ENCODE results near the gene SH3D19. TPM values are rescaled to one million over a fixed set of nuclear protein-coding genes. Genes with fewer than 3 reads are reported as not detected.

Gene SH3D19
- total and polyA plus RNA-seq, 9 donors: 44.0 to 117 (median 91.4) TPM

DNA sequence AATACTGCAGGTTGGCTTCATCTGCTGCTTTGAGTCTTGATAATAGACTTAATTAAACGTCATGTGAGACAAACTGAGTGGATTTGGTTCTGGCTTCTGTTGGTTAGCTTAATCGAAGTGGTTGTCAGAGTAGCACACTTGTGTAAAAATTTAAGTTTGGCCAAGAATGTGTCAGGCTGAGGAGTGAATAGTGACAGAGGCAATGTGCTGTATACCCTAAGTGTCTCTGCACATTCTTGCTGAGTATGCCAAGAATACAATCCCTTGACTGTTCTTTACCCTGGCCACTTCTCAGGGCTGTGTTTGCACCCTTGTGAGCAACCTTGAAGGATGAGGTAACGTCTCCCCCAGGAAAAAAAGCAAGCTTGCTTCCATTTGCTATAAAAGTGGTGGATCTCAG is 211.1 kb downstream of the SH3D19 start:
- Histone ChIP-seq H3K4me3 (no peak overlapping the region), H3K9me3 (no peaks in the 10 kb centered on the region), H3K27me3 (no peaks in the 10 kb centered on the region), H3K4me1 (ENCODE audit: insufficient read depth) (no peaks in the 10 kb centered on the region), H3K27ac (no peak overlapping the region), H3K36me3 (no peaks in the 10 kb centered on the region)
- TF ChIP-seq POLR2A (IDR thresholded peaks at IDR 0.05) (no peak), EP300 (IDR thresholded peaks at IDR 0.05) (no peak)
- TF ChIP-seq, protein P1, sequence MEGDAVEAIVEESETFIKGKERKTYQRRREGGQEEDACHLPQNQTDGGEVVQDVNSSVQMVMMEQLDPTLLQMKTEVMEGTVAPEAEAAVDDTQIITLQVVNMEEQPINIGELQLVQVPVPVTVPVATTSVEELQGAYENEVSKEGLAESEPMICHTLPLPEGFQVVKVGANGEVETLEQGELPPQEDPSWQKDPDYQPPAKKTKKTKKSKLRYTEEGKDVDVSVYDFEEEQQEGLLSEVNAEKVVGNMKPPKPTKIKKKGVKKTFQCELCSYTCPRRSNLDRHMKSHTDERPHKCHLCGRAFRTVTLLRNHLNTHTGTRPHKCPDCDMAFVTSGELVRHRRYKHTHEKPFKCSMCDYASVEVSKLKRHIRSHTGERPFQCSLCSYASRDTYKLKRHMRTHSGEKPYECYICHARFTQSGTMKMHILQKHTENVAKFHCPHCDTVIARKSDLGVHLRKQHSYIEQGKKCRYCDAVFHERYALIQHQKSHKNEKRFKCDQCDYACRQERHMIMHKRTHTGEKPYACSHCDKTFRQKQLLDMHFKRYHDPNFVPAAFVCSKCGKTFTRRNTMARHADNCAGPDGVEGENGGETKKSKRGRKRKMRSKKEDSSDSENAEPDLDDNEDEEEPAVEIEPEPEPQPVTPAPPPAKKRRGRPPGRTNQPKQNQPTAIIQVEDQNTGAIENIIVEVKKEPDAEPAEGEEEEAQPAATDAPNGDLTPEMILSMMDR (IDR thresholded peaks at IDR 0.05): no peak
- intact Hi-C loops (cut with DNase I): loop anchor here in 1 of 4 donors (10.0 kb wide), 1 partner anchor 250 kb away; no protein-coding TSS in a partner anchor
- no peak for DNase-seq
- 61 to 72% (median 66%) methylated on average over 3 of the region's 3 CpGs for WGBS, 3 donors

DNA sequence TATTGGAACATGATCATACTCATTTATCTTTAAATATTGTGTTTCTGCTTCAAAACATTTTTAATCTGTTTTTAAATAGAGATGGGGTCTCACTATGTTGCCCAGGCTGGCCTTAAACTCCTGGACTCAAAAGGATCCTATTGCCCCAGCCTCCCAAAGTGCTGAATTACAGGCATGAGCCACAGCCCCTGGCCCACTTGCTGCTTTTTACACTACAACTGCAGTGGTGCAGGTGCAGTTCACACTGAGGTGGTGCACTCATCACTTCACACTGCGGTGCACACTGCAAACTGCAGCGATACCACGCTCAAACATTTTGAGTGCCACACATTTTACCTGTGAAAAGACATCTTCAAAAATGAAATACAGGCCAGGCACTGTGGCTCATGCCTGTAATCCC is 215.2 kb downstream of the SH3D19 start:
- intact Hi-C loops (cut with DNase I): loop anchor here in 1 of 4 donors (10.0 kb wide), 1 partner anchor 255 kb away; no protein-coding TSS in a partner anchor
- 98 to 99% (median 98%) methylated on average over 3 of the region's 3 CpGs for whole genome bisulfite sequencing, 3 donors

DNA sequence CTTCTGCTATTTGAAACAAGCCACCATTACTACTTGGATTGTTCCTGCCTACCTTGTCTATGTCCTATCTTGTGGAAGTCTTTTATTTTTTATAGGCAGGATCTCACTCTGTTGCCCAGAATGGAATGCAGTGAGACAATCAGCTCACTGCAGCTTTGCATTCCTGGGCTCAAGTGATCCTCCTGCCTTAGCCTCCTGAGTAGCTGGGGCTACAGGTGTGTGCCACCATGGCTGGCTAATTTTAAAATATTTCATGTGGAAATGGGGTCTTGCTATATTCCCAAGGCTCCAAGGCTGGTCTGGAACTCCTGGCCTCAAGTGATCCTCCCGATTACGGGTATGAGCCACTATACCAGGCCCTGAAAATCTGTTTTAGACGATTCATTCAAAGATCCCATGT is 218.3 kb downstream of the SH3D19 start:
- H3K4me1 ChIP-seq (ENCODE audit: insufficient read depth): peaks cover 1% of the 10 kb centered on the region
- no peak for DNase-seq
- no peak overlapping the region for H3K27ac ChIP-seq
- TF ChIP-seq POLR2A (IDR thresholded peaks at IDR 0.05) (no peak), EP300 (IDR thresholded peaks at IDR 0.05) (no peak)
- TF ChIP-seq, protein P1 (IDR thresholded peaks at IDR 0.05): no peak
- no peaks in the 10 kb centered on the region for H3K27me3 ChIP-seq
- intact Hi-C loops (cut with DNase I): no loop called here
- no peaks in the 10 kb centered on the region for H3K36me3 ChIP-seq
- no peaks in the 10 kb centered on the region for H3K9me3 ChIP-seq
- WGBS, 3 donors: 91 to 97% (median 94%) methylated on average over 3 of the region's 3 CpGs
- no peak overlapping the region for H3K4me3 ChIP-seq

More for the DNA sequence above, 215.2 kb downstream of the SH3D19 start:
- no peak for DNase-seq
- Histone ChIP-seq H3K4me3 (no peak overlapping the region), H3K27me3 (no peaks in the 10 kb centered on the region), H3K27ac (no peak overlapping the region), H3K4me1 (ENCODE audit: insufficient read depth) (peaks cover 1% of the 10 kb centered on the region), H3K36me3 (no peaks in the 10 kb centered on the region), H3K9me3 (no peaks in the 10 kb centered on the region)
- TF ChIP-seq EP300 (IDR thresholded peaks at IDR 0.05): no peak
- TF ChIP-seq, protein P1 (IDR thresholded peaks at IDR 0.05): no peak
- TF ChIP-seq POLR2A (IDR thresholded peaks at IDR 0.05): no peak

DNA sequence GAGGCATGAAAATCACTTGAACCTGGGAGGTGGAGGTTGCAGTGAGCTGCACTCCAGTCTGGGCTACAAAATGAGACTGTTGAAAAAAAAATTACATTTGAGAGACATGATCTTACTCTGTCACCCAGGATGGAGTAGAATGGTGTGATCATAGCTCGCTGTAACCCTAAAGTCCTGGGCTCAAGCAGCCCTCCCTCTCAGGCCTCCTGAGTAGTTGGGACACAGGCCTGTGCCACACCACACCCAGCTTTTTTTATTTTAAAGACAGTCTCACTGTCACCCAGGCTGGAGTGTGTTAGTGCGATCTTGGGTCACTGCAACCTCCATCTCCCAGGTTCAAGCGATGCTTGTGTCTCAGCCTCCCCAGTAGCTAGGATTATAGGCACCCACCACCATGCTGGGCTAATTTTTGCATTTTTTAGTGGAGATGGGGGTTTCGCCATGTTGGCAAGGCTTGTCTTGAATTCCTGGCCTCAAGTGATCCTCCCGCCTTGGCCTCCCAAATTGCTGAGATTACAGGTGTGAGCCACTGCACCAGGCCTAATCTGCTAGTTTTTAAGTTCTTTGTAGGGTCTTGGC is 219.9 kb downstream of the SH3D19 start:
- Histone ChIP-seq H3K27ac (no peak overlapping the region), H3K36me3 (no peaks in the 10 kb centered on the region), H3K4me1 (ENCODE audit: insufficient read depth) (peaks cover 1% of the 10 kb centered on the region), H3K9me3 (no peaks in the 10 kb centered on the region), H3K4me3 (no peak overlapping the region), H3K27me3 (no peaks in the 10 kb centered on the region)
- no peak for DNase-seq
- WGBS, 3 donors: 93 to 99% (median 95%) methylated on average over 5 of the region's 5 CpGs
- TF ChIP-seq POLR2A (IDR thresholded peaks at IDR 0.05) (no peak), EP300 (IDR thresholded peaks at IDR 0.05) (no peak)
- TF ChIP-seq, protein P1 (IDR thresholded peaks at IDR 0.05): no peak
- intact Hi-C loops (cut with DNase I): no loop called here

Data from ovary (tissue), 9 donors.